DMS114 treated with DMSO at 0.1 percent for 48 hours (cell line): ENCODE data around the gene SCN1A.
"Not testable (repeated sequence)": the region's sequence is repeated elsewhere in the genome, so short reads cannot be mapped to it uniquely, and the experiment has no call there.

Source experiments
- DNase-seq: peaks from one replicate; lab custom pipeline; 2025; ENCODE audit not compliant: unreplicated experiment; lab: John Stamatoyannopoulos, UW

SCN1A gene

GRCh38 chr2:165989851-165990250 is 138.0 kb downstream of the SCN1A start:
- DNase-seq: no peak

GRCh38 chr2:165985120-165985519 is 142.7 kb downstream of the SCN1A start:
- DNase-seq: no peak

- DNase-seq: not testable (repeated sequence)
Observed at GRCh38 chr2:165972161-165972560, 155.7 kb downstream of the SCN1A start.

- no peak for DNase-seq
Observed at GRCh38 chr2:165970663-165971062, 157.2 kb downstream of the SCN1A start.

DNA sequence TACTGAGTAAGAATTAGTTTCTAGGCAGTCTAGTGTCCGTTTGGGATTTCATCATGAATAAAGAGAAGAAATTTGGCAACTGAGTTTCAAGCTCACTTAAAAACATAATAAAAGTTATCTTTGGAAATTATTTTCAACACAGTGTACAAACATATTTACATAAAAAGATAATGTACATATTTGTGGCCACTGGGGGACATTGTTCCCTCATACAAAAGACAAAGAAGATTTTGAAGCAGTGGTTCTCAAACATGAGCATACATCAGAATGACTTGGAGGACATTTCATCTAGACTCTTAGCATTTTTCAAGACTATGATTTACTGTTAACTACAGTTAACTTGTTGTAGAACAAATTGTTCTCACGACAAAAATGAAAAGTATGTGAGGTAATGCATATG is 158.6 kb downstream of the SCN1A start:
- no peak for DNase-seq

- no peak for DNase-seq
Observed at GRCh38 chr2:165967746-165968145, 160.1 kb downstream of the SCN1A start.

DNA sequence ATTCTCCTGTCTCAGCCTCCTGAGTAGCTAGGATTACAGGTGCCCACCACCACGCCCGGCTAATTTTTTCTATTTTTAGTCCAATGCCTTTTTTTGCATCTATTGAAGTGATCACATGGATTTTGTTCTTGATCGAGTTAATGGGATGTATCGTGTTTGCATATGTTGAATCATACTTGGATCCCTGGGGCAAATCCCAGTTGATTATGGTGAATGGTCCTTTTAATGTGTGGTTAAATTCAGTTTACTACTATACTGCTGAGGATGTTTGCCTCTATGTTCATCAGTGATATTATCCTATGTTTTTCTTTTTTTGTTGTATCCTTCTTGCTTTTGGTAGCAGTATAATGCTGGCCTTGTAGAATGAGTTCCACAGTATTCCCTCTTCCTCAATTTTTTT is 166.0 kb downstream of the SCN1A start:
- no peak for DNase-seq

DNA sequence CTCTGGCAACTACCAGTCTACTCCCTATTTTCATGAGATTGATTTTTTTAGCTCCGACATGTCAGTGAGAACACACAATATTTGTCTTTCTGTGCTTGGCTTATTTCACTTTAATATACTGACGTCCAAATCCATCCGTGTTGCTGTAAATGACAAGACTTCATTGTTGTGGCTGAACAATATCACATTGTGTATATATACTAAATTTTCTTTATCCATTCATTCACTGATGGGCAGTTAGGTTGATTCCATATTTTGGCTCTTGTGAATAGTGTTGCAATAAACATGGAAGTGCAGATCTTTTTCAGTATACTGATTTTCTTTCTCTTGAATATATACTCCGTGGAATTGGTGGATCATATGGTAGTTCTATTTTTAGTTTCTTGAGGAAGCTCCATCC is 168.4 kb downstream of the SCN1A start:
- no peak for DNase-seq

- DNase-seq: no peak
Observed at GRCh38 chr2:165958313-165958960, 169.4 kb downstream of the SCN1A start.

DNA sequence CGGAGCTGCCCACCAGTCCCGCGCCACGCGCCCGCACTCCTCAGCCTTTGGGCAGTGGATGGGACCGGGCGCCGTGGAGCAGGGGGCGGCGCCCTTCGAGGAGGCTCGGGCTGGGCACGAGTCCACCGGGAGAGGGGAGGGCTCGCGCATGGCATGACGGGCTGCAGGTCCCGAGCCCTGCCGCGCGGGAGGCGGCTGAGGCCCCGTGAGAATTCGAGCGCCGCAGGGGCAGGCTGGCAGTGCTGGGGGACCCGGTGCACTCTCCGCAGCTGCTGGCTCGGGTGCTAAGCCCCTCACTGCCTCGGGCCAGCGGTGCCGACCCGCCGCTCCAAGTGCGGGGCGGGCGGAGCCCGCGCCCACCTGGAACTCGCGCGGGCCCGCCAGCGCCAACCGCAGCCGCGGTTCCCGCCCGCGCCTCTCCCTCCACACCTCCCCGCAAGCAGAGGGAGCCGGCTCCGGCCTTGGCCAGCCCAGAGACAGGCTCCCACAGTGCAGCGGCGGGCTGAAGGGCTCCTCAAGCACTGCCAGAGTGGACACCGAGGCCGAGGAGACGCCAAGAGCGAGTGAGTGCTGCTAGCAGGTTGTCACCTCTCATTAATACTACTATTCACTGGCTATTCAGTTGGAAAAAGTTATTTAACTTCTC is 170.7 kb downstream of the SCN1A start:
- DNase-seq: no peak

GRCh38 chr2:165953655-165954606 is 173.9 kb downstream of the SCN1A start, which contains the start of gene TTC21B:
Gene TTC21B, minus strand, starts transcription at chr2:165953776. Its CDS starts 71 bp downstream, at chr2:165953705.
- peak; percentile 79 for DNase-seq

GRCh38 chr2:165953306-165953654 is 174.5 kb downstream of the SCN1A start:
- no peak for DNase-seq

- DNase-seq: no peak
Observed at GRCh38 chr2:165952741-165953211, 175.0 kb downstream of the SCN1A start.

- no peak for DNase-seq
Observed at GRCh38 chr2:165952085-165952484, 175.7 kb downstream of the SCN1A start.

- no peak for DNase-seq
Observed at GRCh38 chr2:165950438-165950837, 177.4 kb downstream of the SCN1A start.

DNA sequence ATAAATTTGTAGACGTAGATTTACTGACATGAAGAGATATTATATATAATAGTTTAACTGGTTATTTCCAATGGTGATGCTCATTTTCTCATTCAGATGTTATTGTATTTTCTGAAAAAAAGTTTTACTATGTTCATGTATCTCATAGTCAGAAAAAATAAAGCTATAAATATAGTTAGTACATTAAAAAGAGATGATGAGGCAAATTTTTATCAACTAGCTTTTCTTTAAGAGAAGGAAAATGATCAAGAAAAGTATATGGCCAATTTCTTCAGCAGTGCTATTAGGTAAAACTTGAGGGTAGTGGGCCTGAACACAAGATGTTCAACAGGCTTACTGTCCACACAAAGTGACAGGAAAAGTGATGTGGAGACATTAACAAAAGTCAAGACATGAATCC is 186.0 kb downstream of the SCN1A start:
- DNase-seq: no peak

DNA sequence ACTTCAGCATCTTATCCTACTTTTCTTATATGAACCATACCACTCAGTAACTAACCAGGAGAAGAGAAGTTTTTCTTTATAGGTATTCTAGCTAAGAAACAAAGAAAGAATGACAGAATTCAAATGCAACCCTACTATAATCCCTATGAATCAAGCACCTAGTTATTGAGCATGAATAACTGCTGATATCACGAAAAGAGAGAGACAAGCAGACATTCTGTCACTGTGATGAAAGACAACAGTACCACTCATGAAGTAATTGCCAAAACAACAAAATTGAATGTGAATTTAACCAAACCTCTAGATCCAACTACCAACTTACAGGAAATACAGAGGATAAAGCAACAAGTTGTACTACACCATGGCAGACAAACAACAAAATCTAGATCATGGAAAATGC is 189.6 kb downstream of the SCN1A start:
- no peak for DNase-seq
